OCI-LY1 (cell line): ENCODE measurements around the gene DOK5.

Experiments used
- H2AFZ ChIP-seq: fragments of 200-600 bp; sonication (generic), shearing (Covaris generic); 2 replicates; pipeline ENCODE4 v1.6.0; 2014; ENCODE audit warnings: antibody characterized with exemption, mild to moderate bottlenecking, low read length
- H3F3A ChIP-seq: fragments of 200-600 bp; sonication (generic), shearing (Covaris generic); 2 replicates; pipeline ENCODE4 v1.6.0; 2014; ENCODE audit warnings: mild to moderate bottlenecking, antibody characterized with exemption, low read length, moderate library complexity; ENCODE audit not compliant: insufficient read depth
- H3K27ac ChIP-seq: fragments of 200-600 bp; sonication (generic); 2 replicates; pipeline ENCODE4 v1.5.1; 2014; ENCODE audit warnings: low read length, mixed run types, mild to moderate bottlenecking, low read depth; ENCODE audit not compliant: poor library complexity, severe bottlenecking
- H3K27me3 ChIP-seq: fragments of 200-600 bp; sonication (generic); 2 replicates; pipeline ENCODE4 v1.6.0; 2014; ENCODE audit warnings: antibody characterized with exemption, mild to moderate bottlenecking, low read length, moderate library complexity; ENCODE audit not compliant: insufficient read depth
- H3K36me3 ChIP-seq: fragments of 200-600 bp; sonication (generic); 2 replicates; pipeline ENCODE4 v1.6.1; 2014; ENCODE audit warnings: mild to moderate bottlenecking, antibody characterized with exemption, low read length, moderate library complexity, mixed read lengths; ENCODE audit not compliant: insufficient read depth
- H3K4me1 ChIP-seq: fragments of 200-600 bp; sonication (generic); 2 replicates; pipeline ENCODE4 v1.5.1; 2014; ENCODE audit warnings: mild to moderate bottlenecking, low read length, moderate library complexity; ENCODE audit not compliant: insufficient read depth, severe bottlenecking
- H3K4me2 ChIP-seq: fragments of 200-600 bp; sonication (generic), shearing (Covaris generic); 2 replicates; pipeline ENCODE4 v1.6.1; 2014; ENCODE audit warnings: low read length
- H3K4me3 ChIP-seq: fragments of 200-600 bp; sonication (generic); 2 replicates; pipeline ENCODE4 v1.5.1; 2014; ENCODE audit warnings: low read length, low read depth, mild to moderate bottlenecking, mixed read lengths; ENCODE audit not compliant: poor library complexity, severe bottlenecking
- H3K79me2 ChIP-seq: fragments of 200-600 bp; shearing (Covaris generic); 2 replicates; pipeline ENCODE4 v1.6.1; 2016; ENCODE audit warnings: mixed run types, low read length, mixed read lengths; ENCODE audit not compliant: insufficient read depth
- H3K9ac ChIP-seq: fragments of 200-600 bp; sonication (generic), shearing (Covaris generic); 2 replicates; pipeline ENCODE4 v1.6.1; 2014; ENCODE audit warnings: mild to moderate bottlenecking, low read length, mixed read lengths
- H3K9me2 ChIP-seq: fragments of 200-600 bp; sonication (generic), shearing (Covaris generic); 2 replicates; pipeline ENCODE4 v1.6.1; 2014; ENCODE audit warnings: low read depth, mild to moderate bottlenecking, low read length, mixed read lengths
- H3K9me3 ChIP-seq: fragments of 200-600 bp; shearing (Covaris generic); 2 replicates; pipeline ENCODE4 v1.6.1; 2014; ENCODE audit warnings: low read length, mixed read lengths
- H4K20me1 ChIP-seq: fragments of 200-600 bp; sonication (generic), shearing (Covaris generic); 2 replicates; pipeline ENCODE4 v1.6.0; 2016; ENCODE audit warnings: mild to moderate bottlenecking, low read length; ENCODE audit not compliant: insufficient read depth
- CTCF ChIP-seq: fragments of 200-600 bp; sonication (generic), shearing (Covaris generic); IDR thresholded peaks from 2 replicates; pipeline ENCODE4 v1.5.1; 2017; ENCODE audit warnings: mild to moderate bottlenecking, antibody characterized with exemption, low read length, moderate library complexity, mixed read lengths
- EZH2 ChIP-seq: fragments of 200-600 bp; sonication (generic), shearing (Covaris generic); IDR thresholded peaks from 2 replicates; pipeline ENCODE4 v1.8.0; 2017; ENCODE audit warnings: borderline replicate concordance, mixed run types, mild to moderate bottlenecking, antibody characterized with exemption, low read length, moderate library complexity, mixed read lengths

The DOK5 gene

GRCh38 chr20:54590856-54591255 is 115.5 kb downstream of the DOK5 start:
- no peaks in the 10 kb centered on the region for H3K79me2 ChIP-seq
- no peaks in the 10 kb centered on the region for H3K27me3 ChIP-seq
- no peak for TF ChIP-seq EZH2
- no peak for TF ChIP-seq CTCF
- H3F3A ChIP-seq, result no peaks in the 10 kb centered on the region
- no peak overlapping the region for H2AFZ ChIP-seq
- no peak overlapping the region for H3K4me3 ChIP-seq
- no peaks in the 10 kb centered on the region for H3K9me3 ChIP-seq
- H3K4me1 ChIP-seq, result no peaks in the 10 kb centered on the region
- H3K9me2 ChIP-seq, result no peaks in the 10 kb centered on the region
- no peak overlapping the region for H3K4me2 ChIP-seq
- H4K20me1 ChIP-seq, result no peaks in the 10 kb centered on the region
- no peak overlapping the region for H3K27ac ChIP-seq
- no peaks in the 10 kb centered on the region for H3K36me3 ChIP-seq
- H3K9ac ChIP-seq, result no peak overlapping the region

GRCh38 chr20:54596651-54597050 is 121.3 kb downstream of the DOK5 start:
- TF ChIP-seq EZH2 (no peak), CTCF (no peak)
- Histone ChIP-seq H3K9me2 (no peaks in the 10 kb centered on the region), H4K20me1 (no peaks in the 10 kb centered on the region), H3K4me3 (no peak overlapping the region), H3K36me3 (no peaks in the 10 kb centered on the region), H3K79me2 (no peaks in the 10 kb centered on the region), H3K9me3 (no peaks in the 10 kb centered on the region), H2AFZ (no peak overlapping the region), H3K27me3 (no peaks in the 10 kb centered on the region), H3K4me1 (no peaks in the 10 kb centered on the region), H3F3A (no peaks in the 10 kb centered on the region), H3K4me2 (no peak overlapping the region), H3K27ac (no peak overlapping the region), H3K9ac (no peak overlapping the region)

- Histone ChIP-seq H2AFZ (no peak overlapping the region), H3F3A (no peaks in the 10 kb centered on the region), H3K27ac (no peak overlapping the region), H3K4me3 (no peak overlapping the region), H3K27me3 (no peaks in the 10 kb centered on the region), H3K9ac (no peak overlapping the region), H3K79me2 (no peaks in the 10 kb centered on the region), H3K4me2 (no peak overlapping the region), H3K36me3 (no peaks in the 10 kb centered on the region), H3K4me1 (no peaks in the 10 kb centered on the region), H3K9me2 (no peaks in the 10 kb centered on the region), H4K20me1 (no peaks in the 10 kb centered on the region), H3K9me3 (no peaks in the 10 kb centered on the region)
- TF ChIP-seq CTCF, result no peak
- TF ChIP-seq EZH2, result no peak
Measured at GRCh38 chr20:54598352-54598751, 123.0 kb downstream of the DOK5 start.
